Neural cell (in vitro differentiated cells): Measurements from ENCODE around the gene PRDM11. TPM values are rescaled to one million over a fixed set of nuclear protein-coding genes. Genes with fewer than 3 reads are reported as not detected.

Experiments
- H2AFZ ChIP-seq: fragments of 200-600, 300-800 bp; sonication (generic), shearing (Covaris generic); 2 replicates; pipeline ENCODE4 v1.6.0; 2014; ENCODE audit warnings: low read depth, mild to moderate bottlenecking, antibody characterized with exemption, low read length, moderate library complexity
- H3F3A ChIP-seq: fragments of 200-600 bp; shearing (Covaris generic); 2 replicates; pipeline ENCODE4 v1.6.1; 2016; ENCODE audit warnings: mild to moderate bottlenecking, moderate library complexity, mixed read lengths, antibody characterized with exemption, low read length; ENCODE audit not compliant: insufficient read depth, poor library complexity, severe bottlenecking
- H3K27ac ChIP-seq: fragments of 200-600, 300-800 bp; sonication (generic), shearing (Covaris generic); 2 replicates; pipeline ENCODE4 v1.5.1; 2014; ENCODE audit warnings: mild to moderate bottlenecking, low read length, moderate library complexity
- H3K27me3 ChIP-seq: fragments of 300-800, 200-600 bp; sonication (generic), shearing (Covaris generic); 2 replicates; pipeline ENCODE4 v1.6.0; 2014; ENCODE audit warnings: mild to moderate bottlenecking, low read depth, low read length, moderate library complexity; ENCODE audit not compliant: insufficient read depth
- H3K36me3 ChIP-seq: fragments of 300-800, 200-600 bp; sonication (generic), shearing (Covaris generic); 2 replicates; pipeline ENCODE4 v1.5.1; 2014; ENCODE audit warnings: mild to moderate bottlenecking, antibody characterized with exemption, low read length, moderate library complexity; ENCODE audit not compliant: insufficient read depth
- H3K4me2 ChIP-seq: fragments of 300-800, 200-600 bp; sonication (generic), shearing (Covaris generic); 2 replicates; pipeline ENCODE4 v1.6.0; 2014; ENCODE audit warnings: mild to moderate bottlenecking, low read length
- H3K4me3 ChIP-seq: fragments of 300-800, 200-600 bp; sonication (generic), shearing (Covaris generic); 2 replicates; pipeline ENCODE4 v1.5.1; 2014; ENCODE audit warnings: mild to moderate bottlenecking, low read length, moderate library complexity
- H3K79me2 ChIP-seq: fragments of 200-600 bp; shearing (Covaris generic); replicated peaks from 2 replicates; pipeline ENCODE4 v1.6.0; 2014; ENCODE audit warnings: mild to moderate bottlenecking, low read length, moderate library complexity; ENCODE audit not compliant: insufficient read depth
- H3K9ac ChIP-seq: fragments of 300-800, 200-600 bp; sonication (generic), shearing (Covaris generic); 2 replicates; pipeline ENCODE4 v1.6.1; 2016; ENCODE audit warnings: mild to moderate bottlenecking, low read length, mixed read lengths
- H3K9me2 ChIP-seq: fragments of 200-600 bp; shearing (Covaris generic); 2 replicates; pipeline ENCODE4 v1.6.1; 2016; ENCODE audit warnings: mild to moderate bottlenecking, low read length, mixed read lengths; ENCODE audit not compliant: insufficient read depth
- H3K9me3 ChIP-seq: fragments of 200-600, 300-800 bp; sonication (generic), shearing (Covaris generic); 2 replicates; pipeline ENCODE4 v1.6.1; 2016; ENCODE audit warnings: mild to moderate bottlenecking, mixed run types, low read length, moderate library complexity, mixed read lengths
- H4K20me1 ChIP-seq: fragments of 200-600 bp; shearing (Covaris generic); 2 replicates; pipeline ENCODE4 v1.6.1; 2016; ENCODE audit warnings: mild to moderate bottlenecking, mixed run types; ENCODE audit not compliant: insufficient read depth
- EP300 ChIP-seq: fragments of 450-650 bp; conservative IDR thresholded peaks from 2 replicates; pipeline ENCODE4 v1.6.1; 2014; ENCODE audit warnings: antibody characterized with exemption, mild to moderate bottlenecking, moderate library complexity; ENCODE audit not compliant: poor library complexity, severe bottlenecking
- EZH2 ChIP-seq: fragments of 200-600, 300-800 bp; shearing (Covaris generic), sonication (generic); IDR thresholded peaks from 2 replicates; pipeline ENCODE4 v1.6.1; 2014; ENCODE audit warnings: antibody characterized with exemption, low read length, borderline replicate concordance, mild to moderate bottlenecking; ENCODE audit not compliant: insufficient read depth, poor library complexity, severe bottlenecking
- MXI1 ChIP-seq: fragments of 450-650 bp; conservative IDR thresholded peaks from 2 replicates; pipeline ENCODE4 v1.6.1; 2014; ENCODE audit warnings: antibody characterized with exemption, mild to moderate bottlenecking; ENCODE audit not compliant: poor library complexity, severe bottlenecking
- POLR2AphosphoS5 ChIP-seq: IDR thresholded peaks from 2 replicates; pipeline ENCODE4 v1.6.1; 2012
- RAD21 ChIP-seq: fragments of 450-650 bp; conservative IDR thresholded peaks from 2 replicates; pipeline ENCODE4 v1.6.1; 2014; ENCODE audit warnings: antibody characterized with exemption, mild to moderate bottlenecking, moderate library complexity
- SMC3 ChIP-seq: fragments of 450-650 bp; conservative IDR thresholded peaks from 2 replicates; pipeline ENCODE4 v1.6.1; 2014; ENCODE audit warnings: antibody characterized with exemption, mild to moderate bottlenecking, moderate library complexity; ENCODE audit not compliant: poor library complexity
- TAF1 ChIP-seq: IDR thresholded peaks from 2 replicates; pipeline ENCODE4 v1.6.1; 2012; ENCODE audit warnings: low read depth
- polyA plus RNA-seq: library from polyadenylated mRNA; depleted of rRNA; stranded (reverse); fragments of >200 nt; gene quantifications from 2 replicates; pipeline ENCODE4 v1.2.3, GENCODE V29; 2014
- TF ChIP-seq, protein P1 (sequence below): IDR thresholded peaks from 2 replicates; pipeline ENCODE4 v1.6.1; 2012; ENCODE audit warnings: borderline replicate concordance
- TF ChIP-seq, protein P2 (sequence below): fragments of 450-650 bp; IDR thresholded peaks from 2 replicates; pipeline ENCODE4 v1.5.1; 2014; ENCODE audit warnings: antibody characterized with exemption, mild to moderate bottlenecking, moderate library complexity; ENCODE audit not compliant: poor library complexity, severe bottlenecking

PRDM11 gene
- polyA plus RNA-seq, 1 donor from 2014 or later, result 2.0 TPM

DNA sequence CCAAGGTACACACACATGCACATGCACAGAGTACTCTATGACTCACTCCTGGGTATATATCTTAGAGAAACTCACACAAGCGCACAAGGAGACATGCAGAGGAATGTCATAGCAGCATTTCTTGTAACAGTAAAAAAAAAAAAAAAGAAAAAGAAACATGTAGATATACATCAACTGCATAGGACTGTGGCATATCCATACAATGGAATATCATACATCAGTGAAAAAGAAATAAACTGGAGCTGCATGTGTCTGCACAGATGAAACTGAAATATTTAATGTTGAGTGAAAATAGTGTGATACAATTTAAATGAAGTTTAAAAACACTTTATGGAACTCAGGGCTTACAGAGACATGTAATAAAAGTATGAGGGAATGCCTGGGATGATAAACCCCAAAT lies 93.3 kb downstream of the PRDM11 start:
- Histone ChIP-seq H3K4me2 (no peak overlapping the region), H3K9me2 (no peaks in the 10 kb centered on the region), H2AFZ (no peak overlapping the region), H3K79me2 (no peaks in the 10 kb centered on the region), H3K4me3 (no peak overlapping the region), H3K27ac (no peak overlapping the region), H4K20me1 (no peaks in the 10 kb centered on the region), H3F3A (no peaks in the 10 kb centered on the region), H3K36me3 (peaks cover 4% of the 10 kb centered on the region), H3K9me3 (no peaks in the 10 kb centered on the region), H3K27me3 (no peaks in the 10 kb centered on the region), H3K9ac (no peak overlapping the region)
- TF ChIP-seq MXI1 (no peak), EP300 (no peak), EZH2 (no peak), POLR2AphosphoS5 (no peak)
- TF ChIP-seq, protein P1, sequence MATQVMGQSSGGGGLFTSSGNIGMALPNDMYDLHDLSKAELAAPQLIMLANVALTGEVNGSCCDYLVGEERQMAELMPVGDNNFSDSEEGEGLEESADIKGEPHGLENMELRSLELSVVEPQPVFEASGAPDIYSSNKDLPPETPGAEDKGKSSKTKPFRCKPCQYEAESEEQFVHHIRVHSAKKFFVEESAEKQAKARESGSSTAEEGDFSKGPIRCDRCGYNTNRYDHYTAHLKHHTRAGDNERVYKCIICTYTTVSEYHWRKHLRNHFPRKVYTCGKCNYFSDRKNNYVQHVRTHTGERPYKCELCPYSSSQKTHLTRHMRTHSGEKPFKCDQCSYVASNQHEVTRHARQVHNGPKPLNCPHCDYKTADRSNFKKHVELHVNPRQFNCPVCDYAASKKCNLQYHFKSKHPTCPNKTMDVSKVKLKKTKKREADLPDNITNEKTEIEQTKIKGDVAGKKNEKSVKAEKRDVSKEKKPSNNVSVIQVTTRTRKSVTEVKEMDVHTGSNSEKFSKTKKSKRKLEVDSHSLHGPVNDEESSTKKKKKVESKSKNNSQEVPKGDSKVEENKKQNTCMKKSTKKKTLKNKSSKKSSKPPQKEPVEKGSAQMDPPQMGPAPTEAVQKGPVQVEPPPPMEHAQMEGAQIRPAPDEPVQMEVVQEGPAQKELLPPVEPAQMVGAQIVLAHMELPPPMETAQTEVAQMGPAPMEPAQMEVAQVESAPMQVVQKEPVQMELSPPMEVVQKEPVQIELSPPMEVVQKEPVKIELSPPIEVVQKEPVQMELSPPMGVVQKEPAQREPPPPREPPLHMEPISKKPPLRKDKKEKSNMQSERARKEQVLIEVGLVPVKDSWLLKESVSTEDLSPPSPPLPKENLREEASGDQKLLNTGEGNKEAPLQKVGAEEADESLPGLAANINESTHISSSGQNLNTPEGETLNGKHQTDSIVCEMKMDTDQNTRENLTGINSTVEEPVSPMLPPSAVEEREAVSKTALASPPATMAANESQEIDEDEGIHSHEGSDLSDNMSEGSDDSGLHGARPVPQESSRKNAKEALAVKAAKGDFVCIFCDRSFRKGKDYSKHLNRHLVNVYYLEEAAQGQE, result no peak

DNA sequence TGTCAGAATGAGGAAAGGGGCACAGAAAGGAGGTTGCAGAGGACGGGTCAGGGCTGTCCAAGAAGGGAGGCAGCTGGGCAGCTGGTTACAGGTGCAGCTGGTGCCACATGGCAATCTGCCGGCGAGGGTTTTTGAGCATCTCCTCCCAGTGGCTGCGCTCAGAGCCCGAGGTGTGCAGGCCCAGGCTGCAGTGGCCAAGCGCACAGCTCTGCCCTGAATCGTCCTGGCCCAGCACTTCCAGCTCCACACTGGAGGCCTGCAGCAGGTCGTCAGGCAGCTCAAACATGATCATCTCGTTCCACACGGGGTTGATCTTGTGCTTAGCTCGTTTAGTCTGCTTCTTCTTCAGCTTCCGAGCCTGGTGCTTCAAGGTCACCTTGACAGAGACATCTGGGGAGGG lies 97.5 kb downstream of the PRDM11 start:
- Histone ChIP-seq H3K27me3 (no peaks in the 10 kb centered on the region), H3K9me3 (no peaks in the 10 kb centered on the region), H2AFZ (no peak overlapping the region), H3K9me2 (no peaks in the 10 kb centered on the region), H3K4me3 (no peak overlapping the region), H3K79me2 (no peaks in the 10 kb centered on the region), H3K36me3 (peaks cover 8% of the 10 kb centered on the region), H3K4me2 (no peak overlapping the region), H3F3A (no peaks in the 10 kb centered on the region), H4K20me1 (no peaks in the 10 kb centered on the region), H3K27ac (no peak overlapping the region), H3K9ac (no peak overlapping the region)
- TF ChIP-seq, protein P2, sequence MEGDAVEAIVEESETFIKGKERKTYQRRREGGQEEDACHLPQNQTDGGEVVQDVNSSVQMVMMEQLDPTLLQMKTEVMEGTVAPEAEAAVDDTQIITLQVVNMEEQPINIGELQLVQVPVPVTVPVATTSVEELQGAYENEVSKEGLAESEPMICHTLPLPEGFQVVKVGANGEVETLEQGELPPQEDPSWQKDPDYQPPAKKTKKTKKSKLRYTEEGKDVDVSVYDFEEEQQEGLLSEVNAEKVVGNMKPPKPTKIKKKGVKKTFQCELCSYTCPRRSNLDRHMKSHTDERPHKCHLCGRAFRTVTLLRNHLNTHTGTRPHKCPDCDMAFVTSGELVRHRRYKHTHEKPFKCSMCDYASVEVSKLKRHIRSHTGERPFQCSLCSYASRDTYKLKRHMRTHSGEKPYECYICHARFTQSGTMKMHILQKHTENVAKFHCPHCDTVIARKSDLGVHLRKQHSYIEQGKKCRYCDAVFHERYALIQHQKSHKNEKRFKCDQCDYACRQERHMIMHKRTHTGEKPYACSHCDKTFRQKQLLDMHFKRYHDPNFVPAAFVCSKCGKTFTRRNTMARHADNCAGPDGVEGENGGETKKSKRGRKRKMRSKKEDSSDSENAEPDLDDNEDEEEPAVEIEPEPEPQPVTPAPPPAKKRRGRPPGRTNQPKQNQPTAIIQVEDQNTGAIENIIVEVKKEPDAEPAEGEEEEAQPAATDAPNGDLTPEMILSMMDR, result no peak
- TF ChIP-seq EP300, result no peak
- no peak for TF ChIP-seq EZH2
- TF ChIP-seq MXI1, result no peak
- no peak for TF ChIP-seq POLR2AphosphoS5
- no peak for TF ChIP-seq SMC3
- TF ChIP-seq, protein P1, result no peak
- TF ChIP-seq RAD21, result no peak
- TF ChIP-seq TAF1, result no peak
